Right atrium auricular region (tissue), 2 donors: ENCODE measurements around the gene RBAK. TPM values are rescaled to one million over a fixed set of nuclear protein-coding genes. Genes with fewer than 3 reads are reported as not detected.

Experiments used
- DNase-seq: peaks from one replicate; pipeline ENCODE4 v3.0.0-alpha.2; 2019; ENCODE audit warnings: low spot score
- H3K27ac ChIP-seq, 2 donors: fragments of 200-600 bp; sonication (generic); 1 replicate in 1 of 2; 2 replicates in 1 of 2; pipeline ENCODE4 v1.5.1; 2016 to 2019
- H3K27me3 ChIP-seq, 2 donors: fragments of 200-600 bp; sonication (generic); one replicate each; pipeline versions ENCODE4 v1.5.1 to v1.6.0; 2017 to 2019
- H3K36me3 ChIP-seq: fragments of 200-600 bp; sonication (generic); one replicate; pipeline ENCODE4 v1.5.1; 2016
- H3K4me1 ChIP-seq, 2 donors: fragments of 200-600 bp; sonication (generic); one replicate each; pipeline versions ENCODE4 v1.5.1 to v1.6.0; 2017 to 2019
- H3K4me3 ChIP-seq, 2 donors: fragments of 200-600 bp; sonication (generic); 1 replicate in 1 of 2; 2 replicates in 1 of 2; pipeline ENCODE4 v1.5.1; 2017 to 2019; ENCODE audit warnings: mild to moderate bottlenecking in 1 of 2, moderate library complexity in 1 of 2
- H3K9me3 ChIP-seq, 2 donors: fragments of 200-600 bp; sonication (generic); one replicate each; pipeline ENCODE4 v1.5.1; 2019
- total RNA-seq, 2 donors: library from RNA; depleted of rRNA; stranded (reverse); fragments of >200 nt; gene quantifications; one replicate each; pipeline ENCODE4 v1.1.0, GENCODE V29; 2016
- TF ChIP-seq, protein P1 (sequence below), 2 donors: fragments of 200-600 bp; sonication (generic); IDR thresholded peaks; one replicate each; pipeline ENCODE4 v1.5.1; 2019; ENCODE audit warnings: antibody characterized with exemption in 2 of 2

Gene RBAK
- 1 to 10 TPM; 6.1 to 6.9 TPM for total RNA-seq

DNA sequence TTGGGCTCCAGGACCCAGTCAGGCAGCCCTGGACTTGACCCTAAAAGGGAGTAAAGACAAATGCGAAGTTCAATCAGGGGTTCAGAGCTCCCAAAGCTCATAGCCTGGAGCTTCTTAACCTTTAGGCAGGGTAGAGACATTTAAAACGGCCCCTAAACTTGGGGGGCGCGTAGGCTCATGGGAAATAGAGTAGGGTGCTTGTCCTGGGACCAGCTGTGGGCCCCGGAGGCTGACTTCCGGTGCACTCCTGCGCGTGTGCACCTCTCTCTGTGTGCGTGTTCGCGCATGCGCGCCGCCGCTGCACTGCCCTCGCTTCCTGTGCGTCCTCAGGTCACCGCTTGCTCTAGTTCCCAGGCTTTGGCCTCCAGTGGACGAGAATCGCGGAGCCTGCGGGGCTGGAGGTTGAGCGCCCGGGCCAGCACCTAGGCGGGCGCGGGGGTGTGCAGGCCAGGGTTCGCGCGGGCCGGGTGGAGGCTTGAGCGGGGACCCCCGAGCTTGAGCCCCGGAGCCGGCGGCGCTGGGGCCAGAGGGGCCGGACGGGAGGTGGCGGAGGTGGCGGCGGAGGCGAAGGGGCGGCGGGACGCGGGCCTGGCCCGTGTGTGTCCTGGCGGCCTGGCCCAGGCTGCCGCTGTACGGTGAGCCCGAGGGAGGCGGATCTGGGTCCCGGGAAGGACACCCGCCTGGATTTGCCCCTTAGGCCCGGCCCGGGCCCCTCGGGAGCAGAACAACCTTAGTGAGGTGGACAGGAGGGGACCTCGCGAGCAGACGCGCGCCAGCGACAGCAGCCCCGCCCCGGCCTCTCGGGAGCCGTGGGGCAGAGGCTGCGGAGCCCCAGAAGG, at the start of gene RBAK:
Gene RBAK (plus strand): TSS at position 303 of the 839 bp plus-strand sequence. CDS start 2,217 bp downstream, outside the sequence.
- H3K27me3 ChIP-seq: no peaks in the 10 kb centered on the region
- H3K4me3 ChIP-seq: peak within 1 kb of the TSS; percentile 91 to 95
- TF ChIP-seq, protein P1, sequence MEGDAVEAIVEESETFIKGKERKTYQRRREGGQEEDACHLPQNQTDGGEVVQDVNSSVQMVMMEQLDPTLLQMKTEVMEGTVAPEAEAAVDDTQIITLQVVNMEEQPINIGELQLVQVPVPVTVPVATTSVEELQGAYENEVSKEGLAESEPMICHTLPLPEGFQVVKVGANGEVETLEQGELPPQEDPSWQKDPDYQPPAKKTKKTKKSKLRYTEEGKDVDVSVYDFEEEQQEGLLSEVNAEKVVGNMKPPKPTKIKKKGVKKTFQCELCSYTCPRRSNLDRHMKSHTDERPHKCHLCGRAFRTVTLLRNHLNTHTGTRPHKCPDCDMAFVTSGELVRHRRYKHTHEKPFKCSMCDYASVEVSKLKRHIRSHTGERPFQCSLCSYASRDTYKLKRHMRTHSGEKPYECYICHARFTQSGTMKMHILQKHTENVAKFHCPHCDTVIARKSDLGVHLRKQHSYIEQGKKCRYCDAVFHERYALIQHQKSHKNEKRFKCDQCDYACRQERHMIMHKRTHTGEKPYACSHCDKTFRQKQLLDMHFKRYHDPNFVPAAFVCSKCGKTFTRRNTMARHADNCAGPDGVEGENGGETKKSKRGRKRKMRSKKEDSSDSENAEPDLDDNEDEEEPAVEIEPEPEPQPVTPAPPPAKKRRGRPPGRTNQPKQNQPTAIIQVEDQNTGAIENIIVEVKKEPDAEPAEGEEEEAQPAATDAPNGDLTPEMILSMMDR (IDR thresholded peaks at IDR 0.05): peak in 1 of 2 donors; percentile 38
- H3K27ac ChIP-seq: peak within 1 kb of the TSS; percentile 90
- H3K36me3 ChIP-seq: peaks cover 23% of the 10 kb centered on the region
- peaks cover 0 to 5% of the 10 kb centered on the region in 2 donors for H3K4me1 ChIP-seq
- peak; percentile 96 for DNase-seq
- no peaks in the 10 kb centered on the region for H3K9me3 ChIP-seq

DNA sequence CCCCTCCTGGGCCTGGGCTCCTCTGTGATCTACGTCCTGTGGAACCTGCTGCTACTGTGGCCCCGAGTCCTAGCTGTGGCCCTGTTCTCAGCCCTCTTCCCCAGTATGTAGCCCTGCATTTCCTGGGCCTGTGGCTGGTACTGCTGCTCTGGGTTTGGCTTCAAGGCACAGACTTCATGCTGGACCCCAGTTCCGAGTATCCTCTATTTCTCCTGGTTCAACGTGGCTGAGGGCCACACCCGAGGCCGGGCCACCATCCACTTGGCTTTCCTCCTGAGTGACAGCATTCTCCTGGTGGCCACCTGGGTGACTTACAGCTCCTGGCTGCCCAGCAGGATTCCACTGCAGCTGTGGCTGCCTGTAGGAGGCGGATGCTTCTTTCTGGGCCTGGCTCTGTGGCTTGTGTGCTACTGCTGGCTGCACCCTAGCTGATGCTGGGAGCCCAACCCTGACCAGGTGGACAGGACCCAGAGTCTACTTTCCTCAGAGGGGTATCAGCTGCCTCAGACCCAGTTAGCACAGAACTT, 48.9 kb upstream of the RBAK start:
- Histone ChIP-seq H3K36me3 (peaks cover 40% of the 10 kb centered on the region), H3K27ac (no peak overlapping the region), H3K4me1 (no peaks in the 10 kb centered on the region), H3K27me3 (no peaks in the 10 kb centered on the region), H3K4me3 (no peak overlapping the region), H3K9me3 (no peaks in the 10 kb centered on the region)
- TF ChIP-seq, protein P1 (IDR thresholded peaks at IDR 0.05): no peak
- DNase-seq: no peak

DNA sequence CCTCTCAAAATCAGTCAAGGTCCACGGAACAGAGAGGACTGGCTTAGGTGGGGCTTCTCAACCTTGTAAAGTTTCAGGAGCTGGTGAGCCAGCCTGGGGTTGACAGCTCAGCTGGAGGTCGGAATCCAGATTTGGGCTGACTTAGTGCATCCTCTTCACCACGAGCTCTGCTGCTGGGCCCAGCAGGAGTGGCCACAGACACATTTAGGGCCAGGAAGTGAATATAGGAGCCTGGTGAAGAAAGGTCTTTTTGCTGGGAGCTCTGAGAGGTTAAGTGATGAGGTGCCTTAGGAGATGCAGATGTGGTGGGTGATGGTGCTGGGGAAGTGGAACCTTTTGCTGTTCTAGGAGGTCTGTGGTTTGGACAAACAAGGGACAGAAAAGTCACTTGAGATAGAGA, 47.4 kb upstream of the RBAK start:
- TF ChIP-seq, protein P1 (IDR thresholded peaks at IDR 0.05): no peak
- Histone ChIP-seq H3K4me3 (no peak overlapping the region), H3K27ac (no peak overlapping the region), H3K9me3 (no peaks in the 10 kb centered on the region), H3K36me3 (peaks cover 31% of the 10 kb centered on the region), H3K4me1 (no peaks in the 10 kb centered on the region), H3K27me3 (no peaks in the 10 kb centered on the region)
- no peak for DNase-seq

DNA sequence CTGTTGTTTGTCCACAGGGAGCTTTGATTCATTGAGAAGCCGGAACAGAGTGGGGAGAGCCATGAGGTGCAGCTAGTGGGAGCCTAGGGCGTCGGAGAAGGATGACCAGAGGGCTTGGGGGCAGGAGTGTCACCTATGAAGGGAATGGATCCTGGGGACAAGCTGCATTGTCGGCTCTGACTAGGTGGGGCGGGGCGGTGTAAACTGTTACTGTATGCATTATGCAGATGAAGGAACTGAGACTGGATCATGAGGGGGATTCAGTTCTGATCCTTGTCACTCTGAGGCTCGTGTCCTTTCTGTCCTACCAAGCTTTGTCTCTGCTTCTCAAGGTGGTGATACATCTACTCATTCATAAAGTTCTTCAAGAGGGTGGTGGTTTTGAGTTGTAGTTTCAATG, 46.8 kb upstream of the RBAK start:
- Histone ChIP-seq H3K4me1 (no peaks in the 10 kb centered on the region), H3K27ac (no peak overlapping the region), H3K36me3 (peaks cover 27% of the 10 kb centered on the region), H3K4me3 (no peak overlapping the region), H3K9me3 (no peaks in the 10 kb centered on the region), H3K27me3 (no peaks in the 10 kb centered on the region)
- no peak for DNase-seq
- TF ChIP-seq, protein P1 (IDR thresholded peaks at IDR 0.05): no peak

DNA sequence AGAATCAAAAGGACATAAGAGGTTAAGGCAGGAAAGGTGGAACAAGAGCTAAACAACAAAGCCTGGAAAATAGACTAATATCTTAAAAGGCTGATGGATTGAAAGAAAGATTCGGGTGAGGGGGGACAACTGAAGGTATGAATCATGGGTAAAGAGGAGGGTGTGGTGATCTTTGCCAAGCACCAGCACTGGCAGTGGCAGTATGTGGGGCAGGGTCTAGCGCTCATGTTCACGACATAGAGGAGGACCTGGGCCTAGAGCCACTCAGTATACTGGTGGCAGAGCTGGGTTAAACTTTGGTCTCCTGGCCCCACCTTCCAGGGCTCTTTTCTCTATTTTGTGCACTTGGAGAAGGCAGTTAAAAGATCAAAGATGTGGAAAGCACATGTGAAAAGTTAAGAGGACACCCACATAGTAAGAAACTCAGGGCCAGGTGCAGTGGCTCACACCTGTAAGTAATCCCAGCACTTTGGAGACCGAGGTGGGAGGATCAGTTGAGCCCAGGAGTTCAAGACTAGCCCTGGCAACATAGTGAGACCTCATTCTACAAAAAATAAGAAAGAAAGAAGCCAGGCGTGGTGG, 46.2 kb upstream of the RBAK start:
- TF ChIP-seq, protein P1 (IDR thresholded peaks at IDR 0.05): no peak
- Histone ChIP-seq H3K27ac (no peak overlapping the region), H3K27me3 (no peaks in the 10 kb centered on the region), H3K36me3 (peaks cover 21% of the 10 kb centered on the region), H3K9me3 (no peaks in the 10 kb centered on the region), H3K4me1 (no peaks in the 10 kb centered on the region), H3K4me3 (no peak overlapping the region)
- DNase-seq: no peak
